Neutrophil (primary cell): ENCODE results near the gene SRBD1.

Experiments
- H3K27ac ChIP-seq: fragments of 200-600 bp; sonication (generic); 2 replicates; pipeline ENCODE4 v1.5.1; 2016; ENCODE audit warnings: mild to moderate bottlenecking, moderate library complexity
- H3K27me3 ChIP-seq: fragments of 200-600 bp; sonication (generic); 2 replicates; pipeline ENCODE4 v1.6.0; 2016; ENCODE audit warnings: mild to moderate bottlenecking
- H3K36me3 ChIP-seq: fragments of 200-600 bp; sonication (generic); 2 replicates; pipeline ENCODE4 v1.5.1; 2017
- H3K4me1 ChIP-seq, 2 experiments: fragments of 200-600 bp in 1 of 2; sonication (generic) in 1 of 2; 1 replicate in 1 of 2; 2 replicates in 1 of 2; pipeline versions ENCODE4 v1.5.1 to v1.6.1; 2013 to 2016; ENCODE audit warnings: low read depth in 1 of 2, low read length in 1 of 2, mild to moderate bottlenecking in 1 of 2, moderate library complexity in 1 of 2; ENCODE audit not compliant: control insufficient read depth in 1 of 2, insufficient read depth in 1 of 2
- H3K4me3 ChIP-seq, 2 experiments: fragments of 200-600 bp in 1 of 2; sonication (generic) in 1 of 2; 1 replicate in 1 of 2; 2 replicates in 1 of 2; pipeline ENCODE4 v1.5.1; 2013 to 2016; ENCODE audit warnings: low read depth in 1 of 2, low read length in 1 of 2, mild to moderate bottlenecking in 1 of 2, moderate library complexity in 1 of 2
- H3K9me3 ChIP-seq: fragments of 200-600 bp; sonication (generic); 2 replicates; pipeline ENCODE4 v1.5.1; 2016
- CTCF ChIP-seq: fragments of 200-600 bp; sonication (generic); IDR thresholded peaks from 2 replicates; pipeline ENCODE4 v1.5.1; 2016; ENCODE audit warnings: antibody characterized with exemption

SRBD1 gene

GRCh38 chr2:45629971-45630370 lies 18.9 kb upstream of the SRBD1 start:
- no peak overlapping the region for H3K4me3 ChIP-seq
- H3K36me3 ChIP-seq, result no peaks in the 10 kb centered on the region
- H3K9me3 ChIP-seq, result no peaks in the 10 kb centered on the region
- no peaks in the 10 kb centered on the region for H3K4me1 ChIP-seq
- no peaks in the 10 kb centered on the region for H3K27me3 ChIP-seq
- H3K27ac ChIP-seq, result no peak overlapping the region
- TF ChIP-seq CTCF, result no peak

- no peaks in the 10 kb centered on the region for H3K9me3 ChIP-seq
- no peak overlapping the region for H3K4me3 ChIP-seq
- no peak overlapping the region for H3K27ac ChIP-seq
- TF ChIP-seq CTCF, result no peak
- no peaks in the 10 kb centered on the region for H3K4me1 ChIP-seq
- no peaks in the 10 kb centered on the region for H3K36me3 ChIP-seq
- no peaks in the 10 kb centered on the region for H3K27me3 ChIP-seq
These were observed 16.8 kb upstream of the SRBD1 start for GRCh38 chr2:45627911-45628310.

GRCh38 chr2:45626387-45627221 lies 15.5 kb upstream of the SRBD1 start:
- no peak overlapping the region for H3K4me3 ChIP-seq
- TF ChIP-seq CTCF, result no peak
- no peaks in the 10 kb centered on the region for H3K27me3 ChIP-seq
- H3K4me1 ChIP-seq, result no peaks in the 10 kb centered on the region
- H3K9me3 ChIP-seq, result no peaks in the 10 kb centered on the region
- no peak overlapping the region for H3K27ac ChIP-seq
- no peaks in the 10 kb centered on the region for H3K36me3 ChIP-seq

GRCh38 chr2:45625824-45626223 lies 14.8 kb upstream of the SRBD1 start:
- TF ChIP-seq CTCF, result no peak
- H3K27me3 ChIP-seq, result no peaks in the 10 kb centered on the region
- H3K4me1 ChIP-seq, result no peaks in the 10 kb centered on the region

GRCh38 chr2:45623098-45623497 lies 12.0 kb upstream of the SRBD1 start:
- H3K27me3 ChIP-seq, result no peaks in the 10 kb centered on the region
- H3K9me3 ChIP-seq, result no peaks in the 10 kb centered on the region

More at GRCh38 chr2:45625824-45626223, 14.8 kb upstream of the SRBD1 start:
- Histone ChIP-seq H3K4me3 (no peak overlapping the region), H3K9me3 (no peaks in the 10 kb centered on the region), H3K36me3 (no peaks in the 10 kb centered on the region), H3K27ac (no peak overlapping the region)

More at GRCh38 chr2:45623098-45623497, 12.0 kb upstream of the SRBD1 start:
- Histone ChIP-seq H3K27ac (no peak overlapping the region), H3K4me3 (no peak overlapping the region), H3K36me3 (no peaks in the 10 kb centered on the region), H3K4me1 (no peaks in the 10 kb centered on the region)
- TF ChIP-seq CTCF, result no peak
